Heart left ventricle (tissue), 16 donors: Measurements from ENCODE around the gene ESPNL. TPM values are rescaled to one million over a fixed set of nuclear protein-coding genes. Genes with fewer than 3 reads are reported as not detected.

Experiments used
- ATAC-seq, 4 donors: fragments of 200-7000 bp; cut with Tn5 transposase; one replicate each; pipeline ENCODE4 v1.9.1; 2020 to 2022; ENCODE audit warnings: moderate library complexity in 4 of 4, mild to moderate bottlenecking in 3 of 4, moderate number of reproducible peaks in 1 of 4
- DNase-seq, 5 donors: peaks; one replicate each; pipeline ENCODE4 v3.0.0-alpha.2; 2020
- H3K27ac ChIP-seq, 12 donors: fragments of 200-600 bp; sonication (generic) in 4 of 12; one replicate each; pipeline versions ENCODE4 v1.5.0 to v1.8.0; 2016 to 2022; ENCODE audit warnings: mild to moderate bottlenecking in 2 of 12
- H3K27me3 ChIP-seq, 9 donors: fragments of 200-600 bp; sonication (generic) in 2 of 9; one replicate each; pipeline versions ENCODE4 v1.5.1 to v1.8.0; 2016 to 2022; ENCODE audit warnings: mild to moderate bottlenecking in 3 of 9
- H3K36me3 ChIP-seq, 9 donors: fragments of 200-600 bp; sonication (generic) in 2 of 9; one replicate each; pipeline versions ENCODE4 v1.5.0 to v1.8.0; 2018 to 2022; ENCODE audit warnings: mild to moderate bottlenecking in 2 of 9
- H3K4me1 ChIP-seq, 12 donors: fragments of 200-600 bp; sonication (generic) in 4 of 12; one replicate each; pipeline versions ENCODE4 v1.5.0 to v1.8.0; 2016 to 2022; ENCODE audit warnings: mild to moderate bottlenecking in 3 of 12
- H3K4me3 ChIP-seq, 12 donors: fragments of 200-600 bp; sonication (generic) in 4 of 12; one replicate each; pipeline versions ENCODE4 v1.5.0 to v1.8.0; 2017 to 2022; ENCODE audit warnings: mild to moderate bottlenecking in 9 of 12, moderate library complexity in 4 of 12
- H3K9me3 ChIP-seq, 12 donors: fragments of 200-600 bp; sonication (generic) in 4 of 12; one replicate each; pipeline versions ENCODE4 v1.5.0 to v1.8.0; 2016 to 2022; ENCODE audit warnings: mild to moderate bottlenecking in 1 of 12
- CTCF ChIP-seq, 12 donors: fragments of 200-600 bp; sonication (generic) in 4 of 12; IDR thresholded peaks; one replicate each; pipeline versions ENCODE4 v1.5.0 to v1.8.0; 2018 to 2022; ENCODE audit warnings: antibody characterized with exemption in 12 of 12, mild to moderate bottlenecking in 5 of 12
- POLR2A ChIP-seq, 2 donors: fragments of 450-650 bp; IDR thresholded peaks; one replicate each; pipeline ENCODE4 v1.6.1; 2017; ENCODE audit warnings: antibody characterized with exemption in 2 of 2, mild to moderate bottlenecking in 2 of 2, moderate library complexity in 2 of 2
- WGBS, 4 donors: extraction: QIAGEN DNeasy Blood & Tissue Kit in 2 of 4; methylation state at CpG; one replicate each; pipeline versions ENCODE4 v1.1.5 to v1.1.7; 2013 to 2018; 5-methylcytosine and 5-hydroxymethylcytosine counted together
- intact Hi-C, 10 donors: fragments of 100-400 bp; cut with DNase I; formaldehyde crosslinking; loops; one replicate each; pipeline versions ENCODE4 v1.11.1 to v1.14.2; 2022
- polyA plus RNA-seq, 2 donors: library from polyadenylated mRNA; stranded (reverse); fragments of 200-250 nt; gene quantifications; one replicate each; pipeline ENCODE4 v1.2.3, GENCODE V29; 2013
- total RNA-seq, 9 donors: library from RNA; depleted of rRNA in 2 of 9; stranded (reverse); fragments of >200 nt in 2 of 9; fragmentation: NEBNext Ultra II Directional in 3 of 9; extraction: Animal tissue kit (Norgen Biotek cat#: 25700) in 3 of 9; gene quantifications; one replicate each; pipeline versions ENCODE4 v1.1.0 to v1.2.4, GENCODE V29; 2016 to 2023
- donor health status: ischemic (EF 13 %, LVEDD 7.1; RV severe dilation, severe dysfunction).
- donor health status: healthy with polysubstance abuse.
- donor health status: DM: no; HTN: yes; CAD: no.
- donor health status: DM: no; HTN: no; CAD: no.
- donor health status: ischemic (EF 25% LVEDD 6.9; RV normal size, moderate dysfunction).
- donor health status: ischemic (EF 25% LVEDD 5.7; RV mildly dilated, moderate dysfunction).
- donor health status: healthy.
- donor health status: DM: yes; HTN: yes; CAD: no.
- donor health status: ischemic (EF 35%, LVEDD 5.7; RV mildly dilated, moderate dysfunction).
- donor health status: nonischemic (EF 11% LVEDD 7.7; RV severe dilation, severe dysfunction).
- donor health status: DM: yes; HTN: yes; CAD: no.
- donor health status: PGD.
- donor health status: ischemic (EF 29% LVEDD 5.4; RV normal size, mild dysfunction).
- donor health status: nonischemic (EF 23%, LVEDD 6.1; RV moderate dilation, normal function).

Gene ESPNL
- total and polyA plus RNA-seq, 11 donors: 0.05 to 1.2 (median 0.27) TPM; not detected in 2

- no peak for TF ChIP-seq POLR2A (IDR thresholded peaks at IDR 0.05)
- TF ChIP-seq CTCF (IDR thresholded peaks at IDR 0.05): no peak
- H3K4me1 ChIP-seq: peaks cover 0 to 23% (median 0%) of the 10 kb centered on the region in 12 donors
- ATAC-seq (no peak), DNase-seq (peak in 2 of 5 donors; percentile 11 to 42)
- H3K4me3 ChIP-seq: no peak overlapping the region
- peaks cover 0 to 5% (median 0%) of the 10 kb centered on the region in 9 donors for H3K27me3 ChIP-seq
- H3K9me3 ChIP-seq: no peaks in the 10 kb centered on the region
- WGBS, 4 donors: 87 to 89% (median 88%) methylated on average over 13 to 14 of the region's 14 CpGs
- intact Hi-C loops: loop anchor here in 1 of 10 donors (10.0 kb wide), 1 partner anchor 249 kb away; the partner anchor contains the start of gene RAMP1
- H3K36me3 ChIP-seq: no peaks in the 10 kb centered on the region
- H3K27ac ChIP-seq: no peak overlapping the region
Observed at GRCh38 chr2:238104226-238104690, 4.1 kb downstream of the ESPNL start.

- Histone ChIP-seq H3K9me3 (no peaks in the 10 kb centered on the region), H3K4me3 (no peak overlapping the region), H3K27me3 (peaks cover 0 to 5% (median 0%) of the 10 kb centered on the region in 9 donors), H3K4me1 (peaks cover 0 to 20% (median 0%) of the 10 kb centered on the region in 12 donors), H3K36me3 (no peaks in the 10 kb centered on the region), H3K27ac (no peak overlapping the region)
- TF ChIP-seq CTCF (IDR thresholded peaks at IDR 0.05) (no peak), POLR2A (IDR thresholded peaks at IDR 0.05) (no peak)
- 91 to 93% (median 91%) methylated on average over 12 to 21 of the region's 21 CpGs for WGBS, 4 donors
- DNase-seq (peak in 1 of 5 donors; percentile 14), ATAC-seq (no peak)
- intact Hi-C loops: loop anchor here in 1 of 10 donors (10.0 kb wide), 1 partner anchor 250 kb away; the partner anchor contains the start of gene RAMP1
Observed at GRCh38 chr2:238104691-238105371, 4.7 kb downstream of the ESPNL start.

- ATAC-seq (no peak), DNase-seq (peak in 3 of 5 donors; percentile 4 to 33 (median 5))
- no peaks in the 10 kb centered on the region for H3K9me3 ChIP-seq
- 71 to 91% (median 86%) methylated on average over 10 to 28 of the region's 28 CpGs for WGBS, 4 donors
- H3K4me3 ChIP-seq: no peak overlapping the region
- H3K36me3 ChIP-seq: no peaks in the 10 kb centered on the region
- intact Hi-C loops: loop anchor here in 1 of 10 donors (10.0 kb wide), 1 partner anchor 251 kb away; the partner anchor contains the start of gene RAMP1
- peaks cover 0 to 20% (median 0%) of the 10 kb centered on the region in 12 donors for H3K4me1 ChIP-seq
- H3K27me3 ChIP-seq: peaks cover 0 to 5% (median 0%) of the 10 kb centered on the region in 9 donors
- TF ChIP-seq CTCF (IDR thresholded peaks at IDR 0.05) (no peak), POLR2A (IDR thresholded peaks at IDR 0.05) (no peak)
- no peak overlapping the region for H3K27ac ChIP-seq
Observed at GRCh38 chr2:238105506-238106338, 5.6 kb downstream of the ESPNL start.
